Hepatocyte (in vitro differentiated cells): ENCODE results near the gene GTF2E1.

Experiments
- EZH2 ChIP-seq: fragments of 200-600 bp; sonication (generic); IDR thresholded peaks from 2 replicates; pipeline ENCODE4 v1.6.1; 2016; ENCODE audit warnings: antibody characterized with exemption, mild to moderate bottlenecking, borderline replicate concordance
- TF ChIP-seq, protein P1 (sequence below): fragments of 200-600 bp; sonication (generic); IDR thresholded peaks from 2 replicates; pipeline ENCODE4 v1.5.1; 2016; ENCODE audit warnings: antibody characterized with exemption, mild to moderate bottlenecking; ENCODE audit not compliant: poor library complexity

DNA sequence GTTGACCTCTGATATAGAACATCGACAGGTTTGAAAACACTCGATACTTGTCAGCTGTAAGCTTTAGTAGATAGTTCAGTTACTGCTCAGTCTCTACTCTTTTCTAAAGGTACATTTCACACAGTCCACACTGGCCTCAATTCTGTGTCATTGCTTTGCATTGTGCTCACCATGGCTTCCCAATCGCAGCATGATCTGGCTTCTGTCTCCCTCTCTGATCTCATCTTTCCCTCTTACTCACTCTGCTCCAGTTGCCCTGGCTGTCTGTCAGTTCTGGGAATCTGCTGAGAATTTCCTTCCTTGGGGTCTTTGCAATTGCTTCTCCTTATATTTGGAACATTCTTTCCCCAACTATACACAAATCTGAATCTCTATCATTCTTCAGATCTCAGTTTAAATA is 80.6 kb downstream of the GTF2E1 start:
- TF ChIP-seq, protein P1, sequence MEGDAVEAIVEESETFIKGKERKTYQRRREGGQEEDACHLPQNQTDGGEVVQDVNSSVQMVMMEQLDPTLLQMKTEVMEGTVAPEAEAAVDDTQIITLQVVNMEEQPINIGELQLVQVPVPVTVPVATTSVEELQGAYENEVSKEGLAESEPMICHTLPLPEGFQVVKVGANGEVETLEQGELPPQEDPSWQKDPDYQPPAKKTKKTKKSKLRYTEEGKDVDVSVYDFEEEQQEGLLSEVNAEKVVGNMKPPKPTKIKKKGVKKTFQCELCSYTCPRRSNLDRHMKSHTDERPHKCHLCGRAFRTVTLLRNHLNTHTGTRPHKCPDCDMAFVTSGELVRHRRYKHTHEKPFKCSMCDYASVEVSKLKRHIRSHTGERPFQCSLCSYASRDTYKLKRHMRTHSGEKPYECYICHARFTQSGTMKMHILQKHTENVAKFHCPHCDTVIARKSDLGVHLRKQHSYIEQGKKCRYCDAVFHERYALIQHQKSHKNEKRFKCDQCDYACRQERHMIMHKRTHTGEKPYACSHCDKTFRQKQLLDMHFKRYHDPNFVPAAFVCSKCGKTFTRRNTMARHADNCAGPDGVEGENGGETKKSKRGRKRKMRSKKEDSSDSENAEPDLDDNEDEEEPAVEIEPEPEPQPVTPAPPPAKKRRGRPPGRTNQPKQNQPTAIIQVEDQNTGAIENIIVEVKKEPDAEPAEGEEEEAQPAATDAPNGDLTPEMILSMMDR = no peak
- TF ChIP-seq EZH2 = no peak
